NCI-H187 (cell line): ENCODE results near the gene ARMH3.

Source experiments
- DNase-seq, 2 experiments: peaks; one replicate each; lab custom pipeline; 2025; lab: John Stamatoyannopoulos, UW

ARMH3 gene

GRCh38 chr10:101831169-101831811 lies 224.7 kb downstream of the ARMH3 start:
- DNase-seq = no peak

GRCh38 chr10:101830322-101831168 lies 225.4 kb downstream of the ARMH3 start:
- peak; percentile 41 to 85 for DNase-seq

DNA sequence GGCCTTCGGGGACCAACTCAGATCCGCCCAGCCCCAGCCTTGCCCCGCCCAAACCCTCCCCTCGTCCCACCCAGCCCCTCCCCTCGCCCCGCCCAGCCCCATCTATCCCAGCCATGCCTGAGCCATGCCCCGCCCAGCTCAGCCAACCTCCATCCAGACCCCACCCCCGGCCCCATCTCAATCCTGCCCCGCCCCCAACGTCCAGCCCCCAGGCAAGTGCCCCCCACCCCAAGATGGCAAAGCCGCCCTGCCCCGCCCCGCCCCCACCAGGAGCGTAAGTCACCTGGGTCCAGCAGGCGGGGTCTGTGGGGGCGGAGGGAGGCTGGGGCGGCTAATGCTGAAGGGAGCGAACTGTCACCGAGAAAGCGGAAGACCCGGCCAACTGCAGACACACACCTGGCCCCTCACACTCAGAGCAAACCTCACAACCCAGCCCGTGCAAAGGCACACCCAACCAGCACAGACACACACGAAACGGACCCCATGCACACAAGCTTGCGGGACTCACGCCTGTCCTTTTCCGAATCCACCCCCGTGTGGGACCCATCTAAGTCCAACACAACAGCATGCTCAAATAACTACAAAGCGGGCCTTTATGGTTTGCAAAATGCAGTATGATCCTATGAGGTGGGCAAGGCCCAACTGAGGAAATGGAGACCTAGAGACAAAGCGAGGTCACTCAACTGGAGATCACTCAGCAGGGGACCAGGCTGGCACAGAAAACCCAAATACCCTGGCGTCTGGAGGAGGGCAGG lies 226.2 kb downstream of the ARMH3 start:
- DNase-seq = peak in 1 of 2 experiments; percentile 33

DNA sequence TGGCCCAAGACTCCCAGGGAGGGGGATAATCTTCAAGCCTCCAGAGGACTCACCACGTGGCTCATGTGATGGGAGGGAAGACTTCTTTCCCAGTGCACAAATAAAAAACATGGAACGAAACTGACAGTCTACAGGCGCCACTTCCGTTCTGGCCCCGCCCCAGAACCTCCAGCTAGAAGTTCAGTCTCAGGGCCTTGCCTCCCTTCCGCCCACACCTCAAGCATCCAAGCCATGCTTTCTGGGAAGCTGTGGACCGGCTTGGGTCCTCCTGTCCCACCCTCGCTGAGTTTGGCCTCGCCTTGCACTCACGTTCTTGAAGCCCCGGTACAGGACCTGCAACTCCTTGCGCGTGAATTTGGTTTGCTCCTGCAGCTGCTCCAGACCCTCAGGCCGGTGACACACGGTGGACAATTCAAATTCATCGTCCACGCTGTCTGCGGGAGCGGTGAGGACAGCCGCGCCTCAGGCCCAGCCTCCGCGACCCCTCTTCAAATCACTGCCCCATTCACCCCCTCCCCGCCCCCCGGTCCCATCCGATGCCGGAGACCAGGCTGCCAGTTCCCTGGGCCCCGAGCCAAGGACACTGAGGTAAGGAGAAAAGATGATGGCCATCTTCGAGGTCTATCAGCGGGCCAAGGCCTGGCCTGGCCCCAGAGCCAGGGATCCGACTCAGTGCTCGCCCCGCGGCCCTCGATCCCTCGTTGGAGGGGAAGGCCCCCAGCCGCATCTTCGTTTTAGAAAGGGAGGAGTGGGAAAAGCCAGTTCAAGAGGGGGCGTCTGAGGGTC lies 227.0 kb downstream of the ARMH3 start:
- DNase-seq = no peak

GRCh38 chr10:101827919-101828600 lies 227.9 kb downstream of the ARMH3 start:
- no peak for DNase-seq

- no peak for DNase-seq
Measured at GRCh38 chr10:101826852-101827434, 229.0 kb downstream of the ARMH3 start.

GRCh38 chr10:101824736-101825135 lies 231.2 kb downstream of the ARMH3 start:
- DNase-seq = no peak

- no peak for DNase-seq
Measured at GRCh38 chr10:101818872-101819633, 236.9 kb downstream of the ARMH3 start.

- DNase-seq = peak; percentile 97 to 99
Measured at GRCh38 chr10:101818119-101818871, 237.7 kb downstream of the ARMH3 start, which contains the start of gene OGA. TSS of gene OGA (minus strand) at chr10:101818444. CDS start at chr10:101818022, 422 bp downstream.

DNA sequence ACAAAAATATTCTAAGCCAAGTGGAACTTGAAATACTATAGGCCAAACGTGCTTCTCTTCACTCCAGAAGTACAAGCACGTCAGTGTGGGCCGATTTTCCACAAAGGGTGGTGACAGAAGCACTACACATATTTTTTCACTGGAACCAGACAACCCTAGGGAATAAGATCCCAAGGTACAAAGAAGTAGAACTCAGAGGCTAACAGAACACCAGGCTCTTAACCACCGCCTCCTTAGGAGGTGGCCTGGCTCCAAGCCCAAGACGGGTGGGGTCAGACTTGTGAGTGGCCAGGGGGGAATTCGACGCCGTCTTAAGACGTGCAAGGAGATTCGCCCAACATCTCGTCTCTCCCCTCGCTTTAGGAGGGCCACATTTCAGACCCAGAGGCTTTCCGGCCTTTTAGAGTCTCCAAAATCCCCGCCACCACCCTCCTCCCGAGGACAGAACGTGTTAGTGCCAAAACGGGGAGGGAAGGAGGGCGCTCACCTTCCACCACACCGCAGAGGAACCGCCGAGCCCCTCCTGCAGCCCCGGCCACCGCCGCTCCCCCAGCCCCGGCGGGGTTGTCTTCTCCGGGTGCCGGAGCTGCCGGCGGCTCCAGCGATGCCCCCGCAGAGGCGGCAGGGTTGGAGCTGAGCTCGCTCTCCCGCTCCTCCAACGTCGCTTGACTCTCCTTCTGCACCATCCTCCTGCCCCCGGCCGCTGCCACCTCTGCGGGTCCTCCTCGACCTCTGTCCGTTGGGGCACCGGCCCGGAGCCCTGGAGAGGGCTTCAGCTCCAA lies 238.4 kb downstream of the ARMH3 start:
- DNase-seq = no peak

DNA sequence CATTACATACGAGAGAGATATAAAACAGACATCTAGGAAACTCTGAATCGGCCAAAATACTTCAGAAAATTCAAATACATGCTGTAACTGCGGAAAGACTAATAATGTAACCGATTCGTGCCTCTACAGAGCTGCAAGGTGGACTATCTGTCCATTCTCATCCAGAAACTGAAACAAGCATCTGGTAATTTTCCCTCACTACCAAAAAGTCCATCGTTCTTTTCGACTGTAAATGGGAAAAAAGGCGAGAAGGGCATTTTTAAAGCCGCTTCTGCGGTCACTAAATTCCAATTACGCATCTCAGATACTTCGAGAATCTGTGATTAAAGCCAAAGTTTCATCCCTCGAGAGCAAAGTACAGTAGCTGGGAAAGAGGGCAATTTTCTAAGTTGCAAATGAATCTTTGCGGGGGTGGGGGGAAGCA lies 239.0 kb downstream of the ARMH3 start:
- no peak for DNase-seq

DNA sequence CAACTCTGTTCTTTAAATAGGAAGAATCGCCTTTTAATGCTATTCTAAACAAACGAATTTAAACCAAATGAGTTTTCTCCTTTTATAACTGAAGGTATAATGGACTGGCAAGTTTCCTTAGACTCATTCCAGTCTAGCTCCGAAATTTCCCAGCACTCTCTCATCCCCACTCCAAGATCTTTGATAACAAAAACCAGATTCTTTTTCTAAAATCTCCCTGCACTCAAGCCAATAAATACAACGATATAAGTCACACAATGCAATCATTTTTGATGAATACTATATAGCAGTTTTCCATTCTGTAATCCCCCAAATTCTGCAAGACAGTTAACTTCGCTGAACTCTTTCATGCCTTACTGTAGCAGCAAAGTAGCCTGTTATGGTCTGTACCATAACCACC lies 239.6 kb downstream of the ARMH3 start:
- DNase-seq = no peak

DNA sequence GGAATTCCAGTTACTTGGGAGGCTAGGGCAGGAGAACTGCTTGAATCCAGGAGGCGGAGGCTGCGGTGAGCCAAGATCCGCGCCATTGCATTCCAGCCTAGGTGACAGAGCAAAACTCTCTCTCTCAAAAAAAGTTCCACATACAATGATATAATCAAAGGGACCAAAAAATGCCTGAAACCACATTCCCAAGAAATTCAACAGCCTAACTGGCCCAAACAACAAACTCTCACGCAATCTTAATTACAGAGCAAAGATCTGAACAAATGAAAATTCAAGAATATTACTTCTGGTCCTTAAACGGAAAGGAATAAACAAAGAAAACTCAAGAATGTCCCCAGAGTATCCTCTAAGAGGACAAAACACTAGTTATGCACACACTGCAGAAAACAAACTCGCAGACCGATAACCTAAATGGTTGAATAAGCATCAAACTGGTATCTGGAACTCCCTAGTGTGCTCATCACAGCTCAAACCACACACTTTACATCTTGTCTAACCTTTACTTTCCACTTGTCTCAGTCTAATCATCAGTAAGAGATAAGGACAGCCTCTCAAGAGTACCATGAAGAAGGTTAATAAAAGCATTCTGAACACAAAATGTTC lies 241.4 kb downstream of the ARMH3 start:
- DNase-seq = no peak

- DNase-seq = no peak
Measured at GRCh38 chr10:101812606-101813005, 243.4 kb downstream of the ARMH3 start.

GRCh38 chr10:101807158-101807557 lies 248.8 kb downstream of the ARMH3 start:
- DNase-seq = no peak

GRCh38 chr10:101803511-101803910 lies 252.5 kb downstream of the ARMH3 start:
- DNase-seq = no peak

DNA sequence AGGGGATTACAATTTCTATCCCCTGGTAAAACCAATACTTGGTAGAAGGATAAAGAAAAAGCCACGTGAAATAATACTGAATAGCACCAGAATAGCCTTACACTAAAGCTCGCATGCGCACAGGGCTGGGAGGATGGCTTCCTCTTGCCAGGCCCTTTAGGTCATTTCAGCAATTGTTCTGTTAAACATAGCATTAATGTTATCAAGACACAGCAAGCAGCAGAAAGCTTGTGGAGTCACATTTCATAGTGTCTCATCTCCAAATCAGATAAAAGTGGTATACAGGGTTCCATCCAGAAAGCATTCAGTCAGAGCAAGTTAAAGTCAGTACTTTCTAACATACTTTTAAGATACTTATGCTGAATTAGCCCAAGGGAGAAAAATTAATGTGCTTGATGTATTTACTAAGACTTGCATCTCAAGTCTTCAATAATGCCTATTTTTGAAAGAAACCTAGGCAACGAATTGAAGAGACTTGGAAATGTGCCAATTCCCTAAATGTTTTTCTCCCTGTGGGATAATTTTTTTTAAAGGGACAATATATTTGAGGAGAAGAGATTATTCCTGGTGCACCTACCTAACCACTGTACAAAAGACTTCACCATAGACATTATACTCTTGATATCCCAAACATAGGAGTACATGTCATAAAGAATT lies 258.4 kb downstream of the ARMH3 start:
- DNase-seq = no peak
